HCT116 (cell line): ENCODE measurements around the gene FRS2. TPM values are rescaled to one million over a fixed set of nuclear protein-coding genes. Genes with fewer than 3 reads are reported as not detected.

ENCODE experiments used
- ATAC-seq: fragments of 200-7000 bp; cut with Tn5 transposase; 2 replicates; pipeline ENCODE4 v1.9.1; 2020; ENCODE audit warnings: mild to moderate bottlenecking, moderate library complexity
- BruUV-seq: library from RNA; stranded (reverse); fragments of 400-500 nt; replicated peaks from 2 replicates; lab custom pipeline; 2021; lab: Mats Ljungman, UMichigan
- CTCF ChIA-PET: fragments of 300-600 bp; sonication (Branson Sonifier 250); formaldehyde crosslinking; loops from one replicate; lab custom pipeline; 2021; ENCODE audit warnings: antibody characterized with exemption; lab: Charles Lee
- POLR2A ChIA-PET: fragments of 300-600, 350-600 bp; sonication (Branson Sonifier 250); formaldehyde crosslinking; loops from one replicate; lab custom pipeline; 2021; ENCODE audit warnings: antibody characterized with exemption; lab: Charles Lee
- RAD21 ChIA-PET, 2 experiments: fragments of 300-600 bp; sonication (Branson Sonifier 250); formaldehyde crosslinking; loops; one replicate each; lab custom pipeline; 2023; ENCODE audit warnings: low total read pairs in 2 of 2; ENCODE audit not compliant: uncharacterized antibody in 2 of 2, unreplicated experiment in 2 of 2, low non-redundant PET in 1 of 2; lab: Charles Lee
- DNase-seq: peaks from one replicate; pipeline ENCODE4 v3.0.0-alpha.2; 2010; ENCODE audit warnings: low read depth, low spot score
- H2AFZ ChIP-seq: fragments of 200-600 bp; shearing (Covaris generic), sonication (generic); 2 replicates; pipeline ENCODE4 v1.6.1; 2017; ENCODE audit warnings: low read depth, mixed run types, mixed read lengths, antibody characterized with exemption, low read length; ENCODE audit not compliant: poor library complexity, severe bottlenecking
- H3K27ac ChIP-seq: 2 replicates; pipeline ENCODE4 v1.5.1; 2012; ENCODE audit warnings: low read depth, low read length
- H3K27me3 ChIP-seq: fragments of 200-600 bp; sonication (generic); 2 replicates; pipeline ENCODE4 v1.6.1; 2016; ENCODE audit warnings: mixed run types, low read length, mixed read lengths; ENCODE audit not compliant: insufficient read depth
- H3K36me3 ChIP-seq, 2 experiments: fragments of 200-500 bp in 1 of 2; fragments of 200-600 bp in 1 of 2; sonication (Bioruptor generic) in 1 of 2; sonication (generic) in 1 of 2; 2 replicates each; pipeline versions ENCODE4 v1.5.1 to v1.6.1; 2014 to 2016; ENCODE audit warnings: low read length in 2 of 2, inconsistent platforms in 1 of 2, mixed read lengths in 1 of 2, mixed run types in 1 of 2; ENCODE audit not compliant: insufficient read depth in 2 of 2, control insufficient read depth in 1 of 2
- H3K4me1 ChIP-seq, 2 experiments: fragments of 200-600 bp in 1 of 2; sonication (generic) in 1 of 2; 2 replicates each; pipeline versions ENCODE4 v1.5.1 to v1.6.1; 2012 to 2017; ENCODE audit warnings: low read length in 2 of 2, inconsistent platforms in 1 of 2, mild to moderate bottlenecking in 1 of 2, mixed read lengths in 1 of 2, mixed run types in 1 of 2, moderate library complexity in 1 of 2; ENCODE audit not compliant: insufficient read depth in 2 of 2, control insufficient read depth in 1 of 2
- H3K4me2 ChIP-seq: fragments of 200-600 bp; sonication (generic); 2 replicates; pipeline ENCODE4 v1.6.1; 2017; ENCODE audit warnings: mixed run types, low read length, mixed read lengths
- H3K4me3 ChIP-seq, 2 experiments: fragments of 200-600 bp in 1 of 2; sonication (generic) in 1 of 2; replicated peaks in 1 of 2; 2 replicates each; pipeline ENCODE4 v1.5.1; 2011 to 2016; ENCODE audit warnings: low read length in 2 of 2, control low read depth in 1 of 2, low read depth in 1 of 2, mild to moderate bottlenecking in 1 of 2, mixed read lengths in 1 of 2, mixed run types in 1 of 2
- H3K79me2 ChIP-seq: fragments of 200-600 bp; sonication (generic); 2 replicates; pipeline ENCODE4 v1.6.1; 2017; ENCODE audit warnings: mild to moderate bottlenecking, mixed run types, low read length, moderate library complexity, mixed read lengths; ENCODE audit not compliant: insufficient read depth
- H3K9ac ChIP-seq: fragments of 200-600 bp; sonication (generic); 2 replicates; pipeline ENCODE4 v1.6.1; 2016; ENCODE audit warnings: low read length, mixed read lengths
- H3K9me2 ChIP-seq: fragments of 200-600 bp; sonication (generic), shearing (Covaris generic); 2 replicates; pipeline ENCODE4 v1.6.1; 2017; ENCODE audit warnings: mixed run types, mild to moderate bottlenecking, moderate library complexity; ENCODE audit not compliant: insufficient read depth
- H3K9me3 ChIP-seq, 2 experiments: fragments of 200-500 bp in 1 of 2; fragments of 200-600 bp in 1 of 2; sonication (Bioruptor generic) in 1 of 2; sonication (generic) in 1 of 2; 2 replicates each; pipeline ENCODE4 v1.6.1; 2014 to 2017; ENCODE audit warnings: low read length in 2 of 2, mixed read lengths in 2 of 2, inconsistent platforms in 1 of 2, low read depth in 1 of 2, mild to moderate bottlenecking in 1 of 2, mixed run types in 1 of 2, moderate library complexity in 1 of 2; ENCODE audit not compliant: control insufficient read depth in 1 of 2, insufficient read depth in 1 of 2
- H4K20me1 ChIP-seq: fragments of 200-600 bp; sonication (generic), shearing (Covaris generic); 2 replicates; pipeline ENCODE4 v1.6.1; 2017; ENCODE audit warnings: mixed run types, mild to moderate bottlenecking, moderate library complexity; ENCODE audit not compliant: insufficient read depth
- CBX3 ChIP-seq: IDR thresholded peaks from 2 replicates; pipeline ENCODE4 v1.6.1; 2012; ENCODE audit warnings: low read depth
- CEBPB ChIP-seq: IDR thresholded peaks from 2 replicates; pipeline ENCODE4 v1.6.1; 2012; ENCODE audit warnings: low read depth
- EZH2phosphoT487 ChIP-seq: fragments of 200-600 bp; IDR thresholded peaks from 2 replicates; pipeline ENCODE4 v1.6.1; 2018; ENCODE audit warnings: antibody characterized with exemption, borderline replicate concordance
- FOSL1 ChIP-seq: IDR thresholded peaks from 2 replicates; pipeline ENCODE4 v1.6.1; 2012; ENCODE audit warnings: low read depth
- JUND ChIP-seq: IDR thresholded peaks from 2 replicates; pipeline ENCODE4 v1.6.1; 2012
- POLR2AphosphoS5 ChIP-seq: IDR thresholded peaks from 2 replicates; pipeline ENCODE4 v1.6.1; 2011; ENCODE audit warnings: mild to moderate bottlenecking, low read depth, low read length, moderate library complexity
- SIN3A ChIP-seq: IDR thresholded peaks from 2 replicates; pipeline ENCODE4 v1.6.1; 2012; ENCODE audit warnings: low read depth
- TCF7L2 ChIP-seq: IDR thresholded peaks from 2 replicates; pipeline ENCODE4 v1.7.0; 2011; ENCODE audit warnings: borderline replicate concordance, inconsistent platforms; ENCODE audit not compliant: insufficient read depth, insufficient read length; ENCODE audit errors: extremely low read depth
- YY1 ChIP-seq: IDR thresholded peaks from 2 replicates; pipeline ENCODE4 v1.6.1; 2011; ENCODE audit warnings: low read length, low read depth, moderate library complexity, mild to moderate bottlenecking; ENCODE audit not compliant: insufficient replicate concordance; ENCODE audit errors: extremely low read depth
- ZNF274 ChIP-seq: fragments of 200-500 bp; sonication (Bioruptor generic); IDR thresholded peaks from 2 replicates; pipeline ENCODE4 v1.6.1; 2014; ENCODE audit warnings: mild to moderate bottlenecking, low read depth, low read length, inconsistent platforms
- intact Hi-C: fragments of 100-400 bp; cut with micrococcal nuclease; formaldehyde crosslinking; loops from 2 replicates; pipeline ENCODE4 v1.10.0; 2022
- total RNA-seq: library from RNA; stranded (reverse); gene quantifications from one replicate; pipeline ENCODE4 v1.2.1, GENCODE V29; 2021; ENCODE audit not compliant: unreplicated experiment
- TF ChIP-seq, protein P1 (sequence below): IDR thresholded peaks from 2 replicates; pipeline ENCODE4 v1.6.1; 2012

FRS2 gene
- total RNA-seq, 1 experiment from 2014 or later: 14.7 TPM

DNA sequence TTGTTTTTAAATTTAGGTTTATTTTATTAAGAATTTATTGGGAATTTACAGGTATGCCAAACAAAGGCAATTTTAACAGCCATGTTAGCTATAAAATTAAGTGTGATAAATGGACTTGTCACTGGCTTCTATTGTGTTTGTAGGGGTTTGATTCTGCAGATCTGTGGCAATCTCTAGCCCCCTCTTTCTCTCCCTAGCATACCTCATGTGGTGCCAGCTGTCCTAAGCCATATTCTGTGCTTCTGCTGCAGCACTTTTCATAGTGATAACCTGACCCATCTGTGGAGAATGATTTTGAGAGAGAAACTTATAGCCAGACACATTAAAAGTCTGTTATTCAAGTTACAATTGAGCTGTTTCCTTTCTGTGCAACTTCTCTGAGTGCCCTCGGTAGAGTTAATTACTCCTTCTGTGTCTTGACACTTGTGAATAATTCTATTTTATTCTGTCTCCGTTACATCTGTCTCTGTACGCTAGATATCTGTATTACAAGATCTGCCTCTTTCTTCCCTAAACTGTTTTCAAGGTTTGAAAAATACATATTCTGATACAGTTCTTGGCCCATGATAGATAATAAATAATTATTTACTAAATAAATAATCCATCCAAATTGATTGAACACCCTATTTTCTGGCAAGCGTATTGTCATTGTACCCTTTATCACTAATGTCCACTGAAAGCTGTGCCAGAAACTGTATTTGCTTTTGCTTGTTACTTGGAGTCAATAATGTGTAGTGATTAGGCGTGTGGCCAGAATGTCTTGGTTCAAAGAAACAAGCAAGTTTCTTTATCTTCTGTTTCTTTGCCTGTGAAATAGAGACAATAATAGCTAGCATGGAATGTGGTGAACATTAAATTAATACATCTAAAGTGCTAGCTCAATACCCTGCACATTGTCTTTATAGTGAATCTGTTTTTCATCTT lies 40.0 kb downstream of the FRS2 start:
- Histone ChIP-seq H3K79me2 (peaks cover 98% of the 10 kb centered on the region), H2AFZ (no peak overlapping the region), H4K20me1 (peaks cover 14% of the 10 kb centered on the region), H3K9me2 (no peaks in the 10 kb centered on the region), H3K9ac (no peak overlapping the region), H3K36me3 (no peaks in the 10 kb centered on the region), H3K4me1 (no peaks in the 10 kb centered on the region), H3K4me2 (no peak overlapping the region), H3K27ac (no peak overlapping the region), H3K4me3 (no peak overlapping the region), H3K9me3 (no peaks in the 10 kb centered on the region), H3K27me3 (no peaks in the 10 kb centered on the region)
- intact Hi-C loops: no loop called here
- ATAC-seq (no peak), DNase-seq (no peak)
- RAD21 ChIA-PET: no interaction called here
- TF ChIP-seq, protein P1, sequence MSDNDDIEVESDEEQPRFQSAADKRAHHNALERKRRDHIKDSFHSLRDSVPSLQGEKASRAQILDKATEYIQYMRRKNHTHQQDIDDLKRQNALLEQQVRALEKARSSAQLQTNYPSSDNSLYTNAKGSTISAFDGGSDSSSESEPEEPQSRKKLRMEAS: no peak
- no peak for TF ChIP-seq SIN3A
- no peak for TF ChIP-seq FOSL1
- TF ChIP-seq TCF7L2: no peak
- POLR2A ChIA-PET: no interaction called here
- no TSS peak for BruUV-seq
- CTCF ChIA-PET: no interaction called here

DNA sequence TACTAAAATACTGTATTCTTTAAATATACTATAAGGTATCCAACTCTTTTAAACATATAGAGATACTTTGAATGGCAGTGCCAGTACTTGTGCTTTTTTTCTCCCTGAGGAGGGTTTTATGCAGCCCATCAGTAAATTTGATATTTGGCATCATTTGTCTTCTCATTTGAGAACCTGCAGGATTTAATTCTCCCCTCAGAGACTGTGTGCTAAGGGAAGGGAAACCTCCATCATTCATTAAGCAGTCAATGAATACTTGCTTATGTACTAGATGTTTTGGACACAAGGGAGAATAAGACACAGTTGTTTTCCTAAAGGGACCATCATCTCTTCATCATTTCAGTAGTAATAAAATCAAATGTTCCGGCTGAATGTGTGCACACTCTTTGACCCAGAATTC lies 40.8 kb downstream of the FRS2 start:
- H3K79me2 ChIP-seq: peaks cover 98% of the 10 kb centered on the region
- BruUV-seq: no TSS peak
- no peaks in the 10 kb centered on the region for H3K9me3 ChIP-seq
- peaks cover 12% of the 10 kb centered on the region; the same call in 1 of the 2 replicates for H4K20me1 ChIP-seq
- H3K4me1 ChIP-seq: no peaks in the 10 kb centered on the region
- no peaks in the 10 kb centered on the region for H3K9me2 ChIP-seq
- no peaks in the 10 kb centered on the region for H3K36me3 ChIP-seq
- no peaks in the 10 kb centered on the region for H3K27me3 ChIP-seq
- H2AFZ ChIP-seq: no peak overlapping the region
- RAD21 ChIA-PET: no interaction called here
- CTCF ChIA-PET: no interaction called here
- no peak overlapping the region for H3K9ac ChIP-seq
- no peak overlapping the region for H3K4me2 ChIP-seq
- TF ChIP-seq, protein P1: no peak
- TF ChIP-seq CBX3 (no peak), JUND (no peak), POLR2AphosphoS5 (no peak), ZNF274 (no peak), SIN3A (no peak), TCF7L2 (no peak), CEBPB (no peak), YY1 (no peak), EZH2phosphoT487 (no peak)
- TF ChIP-seq, all 23 proteins: peak for 0
- DNase-seq: no peak
- POLR2A ChIA-PET: no interaction called here
- Histone ChIP-seq H3K4me3 (no peak overlapping the region), H3K27ac (no peak overlapping the region)
- no peak for ATAC-seq
- intact Hi-C loops: no loop called here
